BE2C (cell line): ENCODE measurements around the gene THAP10.
A peak's percentile ranks its signal among the peaks of the same experiment; 100 is the strongest.
"Not testable (repeated sequence)": the region's sequence is repeated elsewhere in the genome, so short reads cannot be mapped to it uniquely, and the experiment has no call there.

Experiments used
- DNase-seq: peaks from one replicate; pipeline ENCODE4 v3.0.0-alpha.2; 2020
- H3K27me3 ChIP-seq: fragments of 250-450 bp; sonication (Bioruptor Pico); 2 replicates; pipeline ENCODE4 v1.5.1; 2020; ENCODE audit warnings: mild to moderate bottlenecking
- H3K36me3 ChIP-seq: fragments of 250-450 bp; sonication (Bioruptor Pico); 2 replicates; pipeline ENCODE4 v1.5.1; 2020; ENCODE audit warnings: mild to moderate bottlenecking
- H3K4me1 ChIP-seq: fragments of 250-450 bp; sonication (Bioruptor Pico); 2 replicates; pipeline ENCODE4 v1.5.1; 2020
- H3K4me3 ChIP-seq: 2 replicates; pipeline ENCODE4 v1.5.1; 2011; ENCODE audit warnings: low read depth, low read length
- H3K9me3 ChIP-seq: fragments of 250-450 bp; sonication (Bioruptor Pico); 2 replicates; pipeline ENCODE4 v1.5.1; 2020
- CTCF ChIP-seq: IDR thresholded peaks from 2 replicates; pipeline ENCODE4 v1.5.1; 2012; ENCODE audit warnings: mild to moderate bottlenecking, low read depth, low read length

Gene THAP10

GRCh38 chr15:70880781-70881180 is 11.5 kb downstream of the THAP10 start:
- Histone ChIP-seq H3K27me3 (no peaks in the 10 kb centered on the region), H3K36me3 (no peaks in the 10 kb centered on the region), H3K4me1 (no peaks in the 10 kb centered on the region), H3K9me3 (no peaks in the 10 kb centered on the region), H3K4me3 (no peak overlapping the region)
- no peak for DNase-seq
- no peak for TF ChIP-seq CTCF

- no peak for DNase-seq
- TF ChIP-seq CTCF = no peak
- Histone ChIP-seq H3K9me3 (no peaks in the 10 kb centered on the region), H3K27me3 (no peaks in the 10 kb centered on the region), H3K4me3 (no peak overlapping the region), H3K36me3 (no peaks in the 10 kb centered on the region), H3K4me1 (no peaks in the 10 kb centered on the region)
These were observed 12.8 kb downstream of the THAP10 start for GRCh38 chr15:70879401-70879800.

GRCh38 chr15:70876683-70877082 is 15.6 kb downstream of the THAP10 start:
- H3K4me1 ChIP-seq = no peaks in the 10 kb centered on the region
- no peaks in the 10 kb centered on the region for H3K27me3 ChIP-seq
- no peak overlapping the region for H3K4me3 ChIP-seq
- no peak for DNase-seq
- TF ChIP-seq CTCF = no peak
- H3K36me3 ChIP-seq = no peaks in the 10 kb centered on the region
- H3K9me3 ChIP-seq = no peaks in the 10 kb centered on the region

GRCh38 chr15:70876011-70876410 is 16.2 kb downstream of the THAP10 start:
- no peaks in the 10 kb centered on the region for H3K36me3 ChIP-seq
- H3K9me3 ChIP-seq = no peaks in the 10 kb centered on the region
- no peak for TF ChIP-seq CTCF
- no peaks in the 10 kb centered on the region for H3K4me1 ChIP-seq
- no peak overlapping the region for H3K4me3 ChIP-seq
- no peak for DNase-seq
- no peaks in the 10 kb centered on the region for H3K27me3 ChIP-seq

GRCh38 chr15:70875001-70875782 is 17.0 kb downstream of the THAP10 start:
- Histone ChIP-seq H3K4me1 (peaks cover 4% of the 10 kb centered on the region), H3K27me3 (no peaks in the 10 kb centered on the region), H3K36me3 (no peaks in the 10 kb centered on the region), H3K9me3 (no peaks in the 10 kb centered on the region), H3K4me3 (no peak overlapping the region)
- TF ChIP-seq CTCF = peak; percentile 59
- DNase-seq = no peak

- no peak for TF ChIP-seq CTCF
- Histone ChIP-seq H3K27me3 (no peaks in the 10 kb centered on the region), H3K9me3 (no peaks in the 10 kb centered on the region), H3K4me1 (peaks cover 20% of the 10 kb centered on the region), H3K4me3 (no peak overlapping the region), H3K36me3 (no peaks in the 10 kb centered on the region)
- DNase-seq = no peak
These were observed 18.8 kb downstream of the THAP10 start for GRCh38 chr15:70873232-70874054.

- H3K4me3 ChIP-seq, H3K27me3 ChIP-seq, H3K36me3 ChIP-seq, H3K9me3 ChIP-seq, DNase-seq: not testable (repeated sequence)
- peaks cover 28% of the 10 kb centered on the region for H3K4me1 ChIP-seq
These were observed 20.7 kb downstream of the THAP10 start for GRCh38 chr15:70871490-70871889.
